GM19043 (cell line): ENCODE data around the gene EVI2B.
"Not testable (repeated sequence)": the region's sequence is repeated elsewhere in the genome, so short reads cannot be mapped to it uniquely, and the experiment has no call there.

Experiments used
- ATAC-seq: cut with Tn5 transposase; IDR thresholded peaks from one replicate; pipeline ENCODE4 v1.9.1; 2021; ENCODE audit warnings: low read depth; ENCODE audit not compliant: unreplicated experiment

EVI2B gene

DNA sequence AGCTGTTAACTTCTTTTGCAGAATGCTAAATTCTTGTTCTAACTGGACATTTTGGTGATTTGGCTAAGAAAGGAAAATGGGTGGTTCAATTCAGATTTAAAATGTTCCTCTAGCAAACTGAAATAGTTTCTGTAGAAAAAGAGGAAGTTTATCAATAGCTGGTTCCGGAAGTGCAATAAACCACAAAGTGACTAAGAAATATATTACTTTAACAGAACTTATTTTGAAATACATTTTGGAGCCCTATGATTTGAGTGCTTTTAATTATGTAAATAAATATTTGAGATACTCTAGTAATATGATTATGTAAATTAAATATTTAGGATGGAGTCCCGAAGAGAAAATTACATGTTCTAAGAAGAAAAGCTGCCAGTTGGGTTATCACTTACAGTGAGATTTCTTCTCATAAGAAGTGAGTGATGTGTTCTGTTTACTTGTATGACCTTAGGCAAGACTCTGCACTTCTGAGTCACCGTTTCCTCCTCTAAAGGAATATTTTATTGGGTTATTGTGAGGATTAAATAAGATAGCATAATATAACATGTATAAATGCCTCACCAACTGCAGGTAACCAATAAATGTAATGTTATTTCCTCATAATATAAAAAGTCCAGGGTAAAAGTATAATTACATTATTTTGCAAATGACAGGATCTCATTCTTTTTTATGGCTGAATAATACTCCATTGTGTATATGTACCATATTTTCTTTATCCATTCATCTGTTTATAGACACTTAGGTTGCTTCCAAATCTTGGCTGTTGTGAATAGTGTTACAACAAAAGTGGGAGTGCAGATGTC is at the start of gene EVI2B:
EVI2B (minus strand) TSS at position 73 of the 800 bp plus-strand sequence. CDS start 8,445 bp downstream, outside the sequence.
- ATAC-seq = no peak

DNA sequence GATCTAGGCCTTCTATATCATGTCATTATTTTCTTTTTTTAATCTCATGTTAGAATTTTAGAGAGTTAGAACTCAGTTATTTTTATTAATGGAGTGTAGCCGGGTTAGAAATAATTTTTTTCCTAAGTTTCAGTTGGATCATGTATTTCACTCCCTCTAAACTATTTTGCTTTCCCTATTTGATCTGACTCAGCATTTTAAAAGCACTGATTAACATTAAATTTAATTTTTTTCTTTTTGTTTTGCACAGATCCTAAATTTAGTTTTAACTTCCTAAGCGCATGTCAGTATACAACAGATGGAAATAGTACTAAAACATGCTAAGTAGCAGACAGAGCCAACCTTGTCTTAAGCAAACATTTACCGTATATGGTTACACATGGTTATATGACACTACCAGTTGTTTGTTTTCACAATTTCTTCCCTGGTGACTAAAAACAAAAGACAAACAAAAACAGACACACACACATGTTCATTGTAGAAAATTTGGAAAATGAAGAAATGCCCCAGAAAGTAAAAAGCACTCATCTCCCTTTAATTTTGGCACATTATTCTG is 44.1 kb upstream of the EVI2B start:
- no peak for ATAC-seq

DNA sequence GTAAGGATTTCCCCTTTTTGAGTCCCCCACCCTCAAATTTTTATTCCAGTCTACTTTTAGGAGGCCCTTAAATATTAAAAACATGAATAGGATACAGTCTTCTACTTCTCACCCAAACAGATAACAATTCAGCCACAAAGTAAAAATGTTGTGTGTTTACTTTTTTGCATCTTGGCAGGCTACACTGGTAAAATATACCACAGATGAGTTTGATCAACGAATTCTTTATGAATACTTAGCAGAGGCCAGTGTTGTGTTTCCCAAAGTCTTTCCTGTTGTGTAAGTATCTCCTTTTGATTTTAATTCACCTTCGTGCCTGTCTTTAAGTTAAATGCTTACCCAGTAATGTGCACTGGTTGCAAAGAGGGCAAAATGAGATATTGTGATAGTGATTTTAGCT is 43.2 kb upstream of the EVI2B start:
- ATAC-seq = no peak

GRCh38 chr17:31355935-31356334 is 42.1 kb upstream of the EVI2B start:
- ATAC-seq = no peak

DNA sequence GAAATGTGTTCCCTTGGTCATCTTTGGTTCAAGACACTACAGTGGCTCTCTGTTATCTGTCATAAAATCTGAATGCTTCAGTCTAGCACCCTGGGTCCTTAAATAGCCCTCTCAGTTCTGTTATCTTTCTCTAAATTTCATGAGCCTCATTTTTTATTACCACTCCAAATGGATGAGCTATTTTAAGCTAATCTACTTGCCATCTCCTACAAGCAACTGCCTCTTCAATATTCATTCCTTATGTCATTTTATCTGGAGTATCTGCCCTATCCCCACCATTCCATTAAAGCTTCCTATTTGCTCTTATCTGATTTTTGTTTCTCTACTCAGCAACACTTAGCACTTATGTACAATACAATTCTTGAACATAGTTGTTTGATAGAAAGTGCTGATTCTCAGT is 35.6 kb upstream of the EVI2B start:
- no peak for ATAC-seq

GRCh38 chr17:31345191-31345747 is 31.4 kb upstream of the EVI2B start:
- not testable (repeated sequence) for ATAC-seq

GRCh38 chr17:31339906-31340661 is 26.2 kb upstream of the EVI2B start:
- ATAC-seq = no peak

DNA sequence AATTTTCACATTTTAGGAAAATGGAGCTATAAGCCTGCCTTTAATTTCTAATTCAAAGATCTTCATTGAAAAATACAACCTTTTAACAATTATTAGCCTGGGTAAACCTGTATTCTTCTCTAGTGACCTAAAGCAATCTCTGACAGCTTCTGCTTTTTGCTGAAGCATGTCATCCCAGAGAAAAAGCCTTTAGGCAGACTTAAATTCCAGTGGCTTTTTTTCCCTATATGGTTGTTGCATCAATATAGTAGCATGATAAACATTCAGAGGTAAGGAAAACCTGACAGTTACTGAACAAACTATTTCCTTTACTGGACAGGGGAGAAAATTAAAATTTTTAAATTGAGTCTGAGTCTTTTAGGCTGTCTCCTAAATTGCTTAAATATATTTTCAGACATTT is 15.4 kb upstream of the EVI2B start:
- ATAC-seq = no peak

DNA sequence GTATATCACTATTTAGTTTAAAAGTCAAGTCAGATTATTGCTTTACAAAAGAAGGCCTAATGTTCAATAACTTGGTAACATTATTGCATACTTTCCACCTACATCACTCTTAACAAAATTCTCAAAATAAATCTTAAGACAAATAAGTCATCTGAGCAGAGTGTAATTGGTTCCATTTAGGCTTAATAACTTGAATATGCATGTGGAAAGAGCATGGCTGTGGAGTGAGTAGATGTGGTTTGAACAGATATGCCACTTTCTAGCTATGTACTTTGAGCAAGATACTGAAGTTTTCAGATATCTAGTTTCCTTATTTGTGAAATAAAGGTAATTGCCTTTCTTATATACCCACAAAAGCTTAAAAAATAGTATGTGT is 14.3 kb upstream of the EVI2B start:
- ATAC-seq = no peak

- no peak for ATAC-seq
Measured at GRCh38 chr17:31327534-31328159, 13.8 kb upstream of the EVI2B start.

- ATAC-seq = no peak
Measured at GRCh38 chr17:31323551-31323950, 9.7 kb upstream of the EVI2B start.

GRCh38 chr17:31321966-31322365 is 8.1 kb upstream of the EVI2B start:
- no peak for ATAC-seq

GRCh38 chr17:31321481-31321880 is 7.6 kb upstream of the EVI2B start, which contains the start of gene EVI2A:
Gene EVI2A (minus strand): TSS chr17:31321622. CDS start chr17:31319013, 2,609 bp downstream.
- ATAC-seq = no peak

- ATAC-seq = no peak
Measured at GRCh38 chr17:31320791-31321190, 6.9 kb upstream of the EVI2B start.

DNA sequence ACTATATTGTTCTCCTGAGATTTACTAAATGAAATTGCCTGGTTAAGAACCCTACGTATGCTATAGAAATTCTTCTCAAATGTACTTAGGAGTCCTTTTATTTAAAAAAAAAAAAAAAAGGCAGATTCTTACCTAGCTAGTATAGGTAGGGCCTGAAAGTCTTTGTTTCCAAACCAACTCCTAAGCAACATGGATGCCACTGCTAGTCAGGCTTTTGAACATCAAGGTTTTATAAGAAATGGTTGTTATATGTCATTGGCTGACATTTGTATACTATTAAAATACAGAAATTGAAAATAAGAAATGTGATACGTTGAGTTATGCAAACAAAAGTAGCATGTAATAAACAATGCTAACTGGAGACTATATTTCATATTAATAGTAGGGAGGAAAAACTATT is 6.4 kb upstream of the EVI2B start:
- no peak for ATAC-seq

GRCh38 chr17:31318851-31319661 is 5.2 kb upstream of the EVI2B start:
- no peak for ATAC-seq

DNA sequence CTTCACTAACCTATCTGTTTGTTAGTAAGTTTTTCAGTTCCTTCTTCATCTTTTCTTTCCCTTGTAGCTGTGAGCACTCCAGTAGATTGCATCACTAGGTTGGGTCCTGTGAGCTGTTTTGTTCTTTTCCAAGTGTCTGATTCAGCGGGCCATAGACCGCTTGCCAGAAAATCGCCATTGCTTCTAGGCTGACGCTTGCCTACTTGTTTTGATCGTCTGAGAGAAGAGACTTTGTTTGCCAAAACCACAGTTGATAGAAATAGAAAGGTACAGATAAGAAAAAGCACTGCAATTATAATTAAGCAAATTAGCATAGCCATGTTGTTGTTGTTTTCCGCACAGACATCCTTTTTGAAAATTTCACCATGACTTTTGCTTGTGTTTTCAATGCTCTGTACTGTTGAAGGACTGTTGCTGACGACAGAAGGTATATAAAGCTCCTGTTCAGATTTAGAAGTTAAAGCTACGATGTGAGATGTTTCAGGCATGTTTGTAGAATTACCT is 4.5 kb upstream of the EVI2B start:
- ATAC-seq = no peak

DNA sequence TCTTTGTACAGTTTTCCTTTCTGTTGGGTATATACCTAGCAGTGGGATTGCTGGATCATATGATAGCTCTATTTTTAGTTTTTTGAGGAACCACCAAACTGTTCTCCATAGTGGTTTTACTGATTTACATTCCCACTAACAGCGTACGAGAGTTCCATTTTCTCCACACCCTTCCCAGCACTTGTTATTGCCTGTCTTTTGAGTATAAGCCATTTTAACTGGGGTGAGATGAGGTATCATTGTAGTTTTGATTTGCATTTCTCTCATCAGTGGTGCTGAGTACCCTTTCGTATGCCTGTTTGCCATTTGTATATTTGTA is 887 bp upstream of the EVI2B start:
- no peak for ATAC-seq

GRCh38 chr17:31312223-31312622 is 1.6 kb downstream of the EVI2B start:
- not testable (repeated sequence) for ATAC-seq

DNA sequence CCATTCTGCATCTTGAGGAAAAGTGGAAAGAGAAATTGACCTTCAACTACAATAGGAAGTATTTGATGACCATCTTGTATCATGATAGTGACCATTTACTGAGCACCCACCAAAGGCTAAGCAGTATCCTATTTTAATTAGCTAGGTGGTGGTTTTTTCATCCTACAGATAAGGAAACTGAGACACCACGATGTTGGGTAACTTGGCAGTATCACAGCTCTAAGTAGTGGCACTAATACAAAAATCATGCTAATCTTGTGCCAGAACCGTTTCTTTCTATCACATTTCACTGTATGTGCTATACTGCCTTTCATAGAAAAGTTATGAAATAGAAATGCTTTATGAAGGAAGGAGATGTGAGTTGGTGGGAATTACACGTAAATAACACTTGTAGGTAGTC is 2.3 kb downstream of the EVI2B start:
- ATAC-seq = no peak
